ENCODE data around the gene GPRIN3.
"Not testable (repeated sequence)": the region's sequence is repeated elsewhere in the genome, so short reads cannot be mapped to it uniquely, and the experiment has no call there.

GPRIN3 gene

DNA sequence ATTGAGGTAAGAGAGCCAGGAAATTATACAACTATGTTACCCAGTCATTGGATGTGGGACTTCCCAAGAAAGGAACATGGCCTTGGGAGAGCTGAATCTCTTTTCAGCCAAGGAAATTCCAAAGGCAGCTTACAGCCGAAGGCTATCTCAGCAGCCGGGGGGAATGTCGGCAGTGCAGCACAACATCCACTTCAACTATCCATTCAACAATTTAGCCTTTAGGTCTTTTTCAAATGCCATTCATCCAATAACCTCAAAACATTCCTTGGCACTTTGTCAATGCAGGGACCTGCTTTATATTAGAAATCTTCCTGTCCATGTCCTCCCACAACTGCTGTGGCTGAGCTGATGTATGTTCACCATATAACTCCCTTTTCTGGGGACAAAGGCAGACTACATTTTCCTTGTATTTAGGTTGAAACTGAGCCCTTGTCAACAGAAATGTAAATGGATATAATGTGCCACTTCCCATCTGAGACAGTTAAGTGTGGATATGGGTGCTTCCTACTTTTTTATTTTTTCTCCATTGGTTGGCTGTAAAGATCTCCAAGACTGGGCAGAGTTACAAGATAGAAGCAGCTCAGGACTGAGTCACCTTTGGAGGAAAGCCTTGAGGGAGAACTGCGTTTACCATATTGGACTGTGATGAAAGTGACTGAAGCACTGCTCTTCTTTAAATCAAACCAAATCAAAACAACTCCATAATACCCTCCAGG lies 94.8 kb downstream of the GPRIN3 start:
- peak; percentile 7 for DNase-seq

DNA sequence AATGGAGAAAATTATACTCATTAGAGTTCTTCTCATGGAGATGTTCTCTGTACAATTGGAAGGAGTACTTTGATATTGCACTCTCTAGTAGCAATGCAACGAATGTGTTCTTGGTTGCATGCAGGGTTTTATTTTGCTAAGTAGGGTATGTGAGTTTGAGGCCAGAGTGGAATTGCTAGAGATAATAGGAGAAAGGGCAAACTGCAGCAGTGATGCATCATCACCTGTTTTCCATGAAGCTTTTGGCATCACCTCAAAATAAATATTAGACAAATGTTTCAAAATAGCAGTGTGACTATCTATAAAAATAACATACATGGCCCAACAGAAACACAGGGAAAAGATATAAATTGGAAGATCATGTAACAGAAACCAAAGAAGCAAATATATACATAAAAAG lies 103.0 kb downstream of the GPRIN3 start:
- no peak for DNase-seq

DNA sequence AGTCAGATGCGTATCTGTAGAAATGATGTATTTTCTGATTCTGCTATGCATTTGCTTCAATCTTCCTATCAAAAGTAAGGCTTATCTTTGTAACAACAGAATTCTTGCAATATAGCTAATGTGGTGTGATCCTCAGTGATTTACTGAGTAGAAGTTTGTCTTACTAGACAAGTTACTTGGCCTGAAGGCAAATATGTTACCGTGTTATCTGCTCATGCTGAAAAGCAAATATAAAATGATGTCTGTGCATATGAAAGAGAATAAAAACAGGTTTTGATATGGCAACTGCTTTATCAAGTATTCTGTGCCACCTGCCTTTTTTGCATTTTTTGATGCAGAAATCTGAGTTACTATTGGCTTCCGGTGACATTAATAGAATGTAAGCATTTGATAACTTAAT lies 103.7 kb downstream of the GPRIN3 start:
- no peak for DNase-seq

DNA sequence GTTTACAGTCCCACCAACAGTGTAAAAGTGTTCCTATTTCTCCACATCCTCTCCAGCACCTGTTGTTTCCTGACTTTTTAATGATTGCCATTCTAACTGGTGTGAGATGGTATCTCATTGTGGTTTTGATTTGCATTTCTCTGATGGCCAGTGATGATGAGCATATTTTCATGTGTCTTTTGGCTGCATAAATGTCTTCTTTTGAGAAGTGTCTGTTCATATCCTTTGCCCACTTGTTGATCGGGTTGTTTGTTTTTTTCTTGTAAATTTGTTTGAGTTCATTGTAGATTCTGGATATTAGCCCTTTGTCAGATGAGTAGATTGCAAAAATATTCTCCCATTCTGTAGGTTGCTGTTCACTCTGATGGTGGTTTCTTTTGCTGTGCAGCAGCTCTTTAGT lies 108.2 kb downstream of the GPRIN3 start:
- DNase-seq: not testable (repeated sequence)

DNA sequence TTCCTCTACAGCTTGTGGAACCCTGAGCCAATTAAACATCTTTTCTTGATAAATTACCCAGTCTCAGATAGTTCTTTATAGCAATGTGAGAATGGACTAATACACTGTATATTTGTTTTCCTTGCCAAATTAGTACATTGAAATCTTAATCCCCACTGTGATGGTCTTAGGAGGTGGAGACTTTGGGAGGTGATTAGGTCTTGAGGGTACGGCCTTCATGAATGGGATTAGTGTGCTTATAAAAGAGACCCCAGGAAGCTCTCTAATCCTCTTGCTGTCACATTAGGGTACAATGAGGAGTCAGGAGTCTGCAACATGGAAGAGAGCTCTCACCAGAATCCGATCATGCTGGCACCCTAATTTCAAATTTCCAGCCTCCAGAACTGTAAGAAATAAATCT lies 109.7 kb downstream of the GPRIN3 start:
- no peak for DNase-seq

DNA sequence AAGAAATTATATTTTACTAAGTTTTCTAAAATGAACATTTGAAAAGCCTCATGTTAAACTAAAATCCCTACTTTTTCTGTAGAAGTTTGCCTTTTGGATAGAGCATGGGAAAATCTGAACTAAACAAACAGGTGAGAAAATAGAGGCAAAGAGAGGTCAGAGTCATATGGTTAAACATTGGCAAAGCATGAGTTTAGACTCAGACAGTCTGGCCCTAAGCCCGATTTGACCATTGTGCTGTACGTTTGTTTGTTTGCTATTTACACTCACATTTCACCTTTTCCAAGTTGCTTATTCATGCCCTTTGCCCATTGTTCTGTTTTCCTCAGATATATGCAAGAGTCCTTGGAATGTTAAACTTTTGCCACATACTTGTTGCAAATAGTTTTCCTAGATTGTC lies 110.9 kb downstream of the GPRIN3 start:
- no peak for DNase-seq

DNA sequence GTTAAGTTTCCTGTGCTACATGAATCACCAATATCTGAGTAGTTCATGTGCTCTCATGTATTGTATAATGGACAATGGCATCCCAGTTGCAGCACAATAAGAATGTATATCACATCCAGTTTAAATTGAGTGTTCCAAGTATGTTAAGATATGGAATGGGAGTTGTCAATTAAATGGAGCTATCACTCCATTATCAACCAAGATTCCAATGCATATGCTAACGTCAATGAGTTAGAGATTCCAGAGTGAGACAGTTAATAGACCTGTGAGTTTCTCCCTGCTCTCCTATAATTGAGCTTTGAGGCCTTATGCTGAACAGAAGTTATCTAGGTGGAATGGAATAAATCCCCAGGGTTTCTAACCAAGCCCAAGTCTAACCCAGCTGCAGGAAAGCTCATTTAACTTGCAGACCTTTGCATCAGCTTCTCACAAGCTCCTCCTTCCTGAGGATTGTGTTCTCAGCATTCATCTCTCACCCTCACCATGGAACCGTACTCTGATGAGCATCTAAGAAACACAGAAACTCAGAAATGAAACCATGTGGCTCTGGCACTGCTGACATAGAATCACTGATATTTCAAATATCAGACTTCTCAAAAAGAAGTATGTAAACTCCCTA lies 111.4 kb downstream of the GPRIN3 start:
- peak; percentile 27 for DNase-seq

DNA sequence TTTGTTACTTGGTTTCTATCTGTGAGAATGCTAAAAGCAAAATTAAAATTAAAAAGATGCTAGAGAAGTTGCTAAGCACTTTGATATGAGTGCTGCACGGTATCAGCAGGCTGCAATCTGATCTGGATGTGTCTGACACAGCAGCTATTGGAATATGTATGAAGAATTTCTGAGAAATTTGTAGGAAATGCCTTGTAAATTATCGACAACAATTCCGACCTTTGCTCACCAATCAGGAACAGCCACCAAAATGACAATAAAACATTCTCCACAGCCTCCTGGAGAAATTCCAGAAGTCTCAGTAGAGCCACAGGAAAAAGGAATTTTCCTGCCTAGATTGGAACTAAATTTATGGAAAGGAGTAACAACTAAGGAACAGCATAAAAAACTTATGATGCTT lies 113.8 kb downstream of the GPRIN3 start:
- DNase-seq: peak; percentile 5
